Right lobe of liver (tissue), 6 donors: Measurements from ENCODE around the gene PLCB1. TPM values are rescaled to one million over a fixed set of nuclear protein-coding genes. Genes with fewer than 3 reads are reported as not detected.

Experiments
- ATAC-seq, 4 donors: fragments of 200-7000 bp; cut with Tn5 transposase; one replicate each; pipeline ENCODE4 v1.9.1; 2020; ENCODE audit warnings: mild to moderate bottlenecking in 4 of 4, moderate library complexity in 4 of 4
- DNase-seq, 3 donors: peaks; one replicate each; pipeline ENCODE4 v3.0.0-alpha.2; 2020
- H3K27ac ChIP-seq, 3 donors: fragments of 200-600 bp; one replicate each; pipeline ENCODE4 v1.8.0; 2022
- H3K27me3 ChIP-seq, 2 donors: fragments of 200-600 bp; one replicate each; pipeline ENCODE4 v1.8.0; 2022
- H3K36me3 ChIP-seq, 4 donors: fragments of 200-600 bp; sonication (generic) in 1 of 4; one replicate each; pipeline versions ENCODE4 v1.5.1 to v1.8.0; 2017 to 2022; ENCODE audit warnings: control low read depth in 1 of 4
- H3K4me1 ChIP-seq, 4 donors: fragments of 200-600 bp; sonication (generic) in 1 of 4; one replicate each; pipeline versions ENCODE4 v1.5.1 to v1.8.0; 2017 to 2022; ENCODE audit warnings: control low read depth in 1 of 4
- H3K4me3 ChIP-seq, 3 donors: fragments of 200-600 bp; one replicate each; pipeline ENCODE4 v1.8.0; 2022
- H3K9me3 ChIP-seq, 4 donors: fragments of 200-600 bp; sonication (generic) in 1 of 4; one replicate each; pipeline versions ENCODE4 v1.5.1 to v1.8.0; 2017 to 2022; ENCODE audit warnings: control low read depth in 1 of 4
- POLR2A ChIP-seq: fragments of 450-650 bp; IDR thresholded peaks from one replicate; pipeline ENCODE4 v1.6.1; 2017; ENCODE audit warnings: antibody characterized with exemption, mild to moderate bottlenecking
- WGBS: methylation state at CpG from one replicate; pipeline ENCODE4 v1.1.6; 2018; ENCODE audit warnings: low coverage, low lambda C conversion rate; ENCODE audit not compliant: insufficient coverage; ENCODE audit errors: missing lambda C conversion rate; 5-methylcytosine and 5-hydroxymethylcytosine counted together
- intact Hi-C, 2 donors: fragments of 100-400 bp; cut with DNase I; formaldehyde crosslinking; loops; one replicate each; pipeline versions ENCODE4 v1.11.2 to v1.14.1; 2022
- total RNA-seq, 6 experiments: library from RNA; depleted of rRNA in 2 of 6; stranded (reverse); fragments of >200 nt in 2 of 6; fragmentation: NEBNext Ultra II Directional in 3 of 6; extraction: Animal tissue kit (Norgen Biotek cat#: 25700) in 3 of 6; gene quantifications; one replicate each; pipeline versions ENCODE4 v1.1.0 to v1.2.4, GENCODE V29; 2016 to 2023
- TF ChIP-seq, protein P1 (sequence below), 4 donors: fragments of 200-600 bp in 3 of 4; fragments of 450-650 bp in 1 of 4; IDR thresholded peaks; one replicate each; pipeline versions ENCODE4 v1.5.1 to v1.8.0; 2016 to 2022; ENCODE audit warnings: antibody characterized with exemption in 4 of 4, mild to moderate bottlenecking in 2 of 4
- donor health status: DM: no; HTN: yes; CAD: no.
- donor health status: DM: no; HTN: no; CAD: no.
- donor health status: DM: no; HTN: no; CAD: no.
- donor health status: DM: no; HTN: yes; CAD: no.
- donor health status: DM: no; HTN: yes; CAD: no.

The PLCB1 gene
- total RNA-seq, 6 experiments from 2014 or later: 5.0 to 9.9 (median 5.7) TPM

DNA sequence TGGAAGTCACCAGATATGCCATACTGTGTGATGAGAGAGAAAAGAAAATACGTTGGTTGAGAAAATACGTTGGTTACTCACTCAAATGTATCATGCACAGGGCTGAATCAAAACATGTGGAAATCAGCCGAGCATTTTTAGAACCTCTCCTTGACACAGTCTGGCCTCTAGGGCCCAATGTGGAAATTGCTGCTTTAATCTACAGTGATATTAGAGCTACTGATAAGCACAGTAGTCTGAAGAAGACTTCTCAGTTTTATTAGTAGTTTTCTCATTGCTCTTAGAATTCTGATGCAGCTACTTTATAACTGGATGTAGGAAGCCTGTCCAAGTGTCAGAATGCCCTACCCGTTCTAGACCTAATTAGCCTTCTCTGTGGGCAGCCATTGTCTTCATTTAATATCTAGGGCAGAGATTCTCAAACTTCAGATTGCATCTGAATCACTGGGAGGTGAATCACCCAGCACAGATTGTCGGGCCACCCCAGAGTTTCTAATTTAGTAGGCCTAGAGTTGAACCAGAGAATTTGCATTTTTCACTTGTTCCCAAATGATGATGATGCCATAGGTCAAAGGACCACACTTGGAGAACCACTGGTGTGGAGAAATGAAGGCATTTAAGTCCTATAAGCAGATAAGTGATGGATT lies 229.1 kb downstream of the PLCB1 start:
- no peak overlapping the region for H3K27ac ChIP-seq
- H3K9me3 ChIP-seq: no peaks in the 10 kb centered on the region
- TF ChIP-seq POLR2A: no peak
- TF ChIP-seq, protein P1, sequence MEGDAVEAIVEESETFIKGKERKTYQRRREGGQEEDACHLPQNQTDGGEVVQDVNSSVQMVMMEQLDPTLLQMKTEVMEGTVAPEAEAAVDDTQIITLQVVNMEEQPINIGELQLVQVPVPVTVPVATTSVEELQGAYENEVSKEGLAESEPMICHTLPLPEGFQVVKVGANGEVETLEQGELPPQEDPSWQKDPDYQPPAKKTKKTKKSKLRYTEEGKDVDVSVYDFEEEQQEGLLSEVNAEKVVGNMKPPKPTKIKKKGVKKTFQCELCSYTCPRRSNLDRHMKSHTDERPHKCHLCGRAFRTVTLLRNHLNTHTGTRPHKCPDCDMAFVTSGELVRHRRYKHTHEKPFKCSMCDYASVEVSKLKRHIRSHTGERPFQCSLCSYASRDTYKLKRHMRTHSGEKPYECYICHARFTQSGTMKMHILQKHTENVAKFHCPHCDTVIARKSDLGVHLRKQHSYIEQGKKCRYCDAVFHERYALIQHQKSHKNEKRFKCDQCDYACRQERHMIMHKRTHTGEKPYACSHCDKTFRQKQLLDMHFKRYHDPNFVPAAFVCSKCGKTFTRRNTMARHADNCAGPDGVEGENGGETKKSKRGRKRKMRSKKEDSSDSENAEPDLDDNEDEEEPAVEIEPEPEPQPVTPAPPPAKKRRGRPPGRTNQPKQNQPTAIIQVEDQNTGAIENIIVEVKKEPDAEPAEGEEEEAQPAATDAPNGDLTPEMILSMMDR (IDR thresholded peaks at IDR 0.05): peak in 3 of 4 donors; percentile 16 to 30 (median 24)
- DNase-seq: no peak
- no peak overlapping the region for H3K4me3 ChIP-seq
- H3K27me3 ChIP-seq: no peaks in the 10 kb centered on the region
- intact Hi-C loops: no loop called here
- H3K4me1 ChIP-seq: no peaks in the 10 kb centered on the region
- ATAC-seq: peak; percentile 44 to 66 (median 58)
- WGBS: 37% methylated on average over 5 of the region's 5 CpGs
- H3K36me3 ChIP-seq: no peaks in the 10 kb centered on the region

DNA sequence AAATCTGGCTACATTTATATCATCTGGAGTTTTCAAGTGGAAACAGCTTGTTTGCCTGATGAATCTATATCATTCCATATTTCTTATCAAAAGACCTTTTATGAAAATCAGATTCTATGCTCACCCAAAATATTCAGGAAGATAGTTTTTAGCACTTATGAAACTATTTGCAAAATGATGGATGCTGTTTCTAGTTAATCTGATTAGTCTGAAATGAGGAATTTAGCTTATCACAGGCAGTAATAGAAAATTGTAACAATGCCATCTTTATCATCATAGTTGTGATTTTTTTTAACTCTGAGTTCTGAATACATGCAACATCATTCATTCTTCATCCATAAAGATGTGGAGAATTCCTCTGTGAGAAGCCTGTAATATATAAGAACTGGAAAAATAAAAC lies 229.7 kb downstream of the PLCB1 start:
- DNase-seq (no peak), ATAC-seq (no peak)
- TF ChIP-seq, protein P1 (IDR thresholded peaks at IDR 0.05): no peak
- TF ChIP-seq POLR2A: no peak
- Histone ChIP-seq H3K27me3 (no peaks in the 10 kb centered on the region), H3K27ac (no peak overlapping the region), H3K36me3 (no peaks in the 10 kb centered on the region), H3K4me1 (no peaks in the 10 kb centered on the region), H3K4me3 (no peak overlapping the region), H3K9me3 (no peaks in the 10 kb centered on the region)
- intact Hi-C loops: no loop called here

DNA sequence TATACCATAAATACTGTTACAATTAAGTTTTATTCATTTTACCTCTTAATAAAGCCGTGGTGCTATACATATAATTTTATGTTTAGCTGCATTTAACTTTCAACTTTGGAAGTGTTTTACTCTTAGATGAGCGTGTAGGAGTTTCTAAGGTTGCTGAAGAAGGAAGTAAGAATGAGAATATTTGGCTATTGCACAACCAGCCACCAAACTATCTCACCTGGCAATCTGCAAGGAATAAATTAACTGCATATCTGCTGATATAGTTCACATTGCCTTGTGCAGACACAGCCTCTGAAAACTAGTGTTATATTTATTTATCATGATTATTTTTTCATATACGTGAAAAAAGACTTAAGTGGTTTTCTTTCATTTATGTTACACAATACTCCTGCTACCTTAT lies 230.4 kb downstream of the PLCB1 start:
- DNase-seq (no peak), ATAC-seq (no peak)
- Histone ChIP-seq H3K36me3 (no peaks in the 10 kb centered on the region), H3K27me3 (no peaks in the 10 kb centered on the region), H3K9me3 (no peaks in the 10 kb centered on the region), H3K4me1 (no peaks in the 10 kb centered on the region), H3K27ac (no peak overlapping the region), H3K4me3 (no peak overlapping the region)
- intact Hi-C loops: no loop called here
- WGBS: 50% methylated on average over 3 of the region's 3 CpGs
- TF ChIP-seq, protein P1 (IDR thresholded peaks at IDR 0.05): no peak
- no peak for TF ChIP-seq POLR2A

DNA sequence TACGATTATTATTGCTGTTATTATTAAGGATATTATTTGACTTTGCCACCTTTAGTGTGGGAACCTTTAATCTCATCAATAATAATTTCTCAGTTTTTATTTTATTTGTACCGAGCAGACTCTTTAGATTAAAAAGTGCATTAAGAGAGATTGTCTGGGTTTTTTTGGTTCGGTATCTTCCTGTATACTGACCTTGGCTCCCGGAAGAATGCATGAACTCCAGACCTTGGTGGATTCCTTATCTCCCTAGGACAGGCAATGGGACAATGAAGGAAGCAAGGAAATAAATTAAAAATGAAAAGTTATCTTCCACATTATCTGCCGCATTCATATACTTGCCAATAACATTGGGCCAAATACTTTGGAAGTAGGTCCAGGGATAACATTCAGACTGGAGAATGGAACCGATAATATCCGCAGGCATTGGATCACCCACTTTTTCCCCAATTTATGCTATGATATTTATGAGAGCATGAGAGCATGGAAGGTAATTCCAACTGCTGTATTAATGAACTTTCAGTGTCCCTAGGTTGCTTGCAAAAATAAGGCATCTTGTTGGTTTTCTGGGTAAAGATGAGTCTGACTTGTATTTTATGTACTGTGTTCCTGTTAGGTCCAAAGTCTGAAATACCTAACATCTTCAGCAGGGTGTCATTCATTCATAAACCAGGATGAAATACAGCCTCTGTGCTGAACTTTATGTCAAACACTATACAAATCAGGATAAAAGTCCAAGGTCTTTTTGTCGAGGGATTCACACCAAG lies 232.1 kb downstream of the PLCB1 start:
- WGBS: 63% methylated on average over 8 of the region's 8 CpGs
- H3K36me3 ChIP-seq: no peaks in the 10 kb centered on the region
- no peaks in the 10 kb centered on the region for H3K4me1 ChIP-seq
- H3K27me3 ChIP-seq: no peaks in the 10 kb centered on the region
- no peak for ATAC-seq
- intact Hi-C loops: no loop called here
- H3K9me3 ChIP-seq: no peaks in the 10 kb centered on the region
- no peak overlapping the region for H3K27ac ChIP-seq
- DNase-seq: no peak
- no peak overlapping the region for H3K4me3 ChIP-seq
- no peak for TF ChIP-seq POLR2A
- TF ChIP-seq, protein P1 (IDR thresholded peaks at IDR 0.05): no peak
